HepG2 (cell line): ENCODE results near the gene PLCB2. TPM values are rescaled to one million over a fixed set of nuclear protein-coding genes. Genes with fewer than 3 reads are reported as not detected.

ENCODE experiments used
- BCL6 ChIP-seq: IDR thresholded peaks from 2 replicates; pipeline ENCODE4 v1.6.1; 2016; ENCODE audit warnings: missing genetic modification reagents, missing compliant biosample characterization
- DRAP1 ChIP-seq: IDR thresholded peaks from 2 replicates; pipeline ENCODE4 v1.6.1; 2016; ENCODE audit warnings: missing genetic modification reagents, missing compliant biosample characterization
- EP300 ChIP-seq, 3 experiments: sonication (generic) in 1 of 3; formaldehyde crosslinking in 1 of 3; IDR thresholded peaks; 2 replicates each; pipeline versions ENCODE4 v1.5.1 to v1.6.1; 2011 to 2020; ENCODE audit warnings: low read depth in 2 of 3, low read length in 2 of 3, borderline replicate concordance in 1 of 3, improper control_type of control experiment in 1 of 3, mild to moderate bottlenecking in 1 of 3, missing genetic modification reagents in 1 of 3, moderate library complexity in 1 of 3
- ESRRA ChIP-seq: sonication (generic); formaldehyde crosslinking; IDR thresholded peaks from 2 replicates; pipeline ENCODE4 v1.5.1; 2020; ENCODE audit warnings: mild to moderate bottlenecking, low read depth, missing genetic modification reagents
- FLYWCH1 ChIP-seq: sonication (generic); formaldehyde crosslinking; IDR thresholded peaks from 2 replicates; pipeline ENCODE4 v1.8.1; 2023; ENCODE audit warnings: mild to moderate bottlenecking, missing genetic modification reagents
- FOXP4 ChIP-seq: sonication (generic); formaldehyde crosslinking; IDR thresholded peaks from 2 replicates; pipeline ENCODE4 v1.4.0; 2020; ENCODE audit warnings: missing genetic modification reagents
- GLI4 ChIP-seq: sonication (generic); formaldehyde crosslinking; IDR thresholded peaks from 2 replicates; pipeline ENCODE4 v1.5.1; 2020; ENCODE audit warnings: missing genetic modification reagents, mild to moderate bottlenecking, moderate library complexity, borderline replicate concordance
- HDAC1 ChIP-seq: sonication (generic); formaldehyde crosslinking; IDR thresholded peaks from 2 replicates; pipeline ENCODE4 v1.5.1; 2020; ENCODE audit warnings: mild to moderate bottlenecking, missing genetic modification reagents
- IKZF1 ChIP-seq: fragments of 450-650 bp; IDR thresholded peaks from 2 replicates; pipeline ENCODE4 v1.7.1; 2016
- MBD4 ChIP-seq: IDR thresholded peaks from 2 replicates; pipeline ENCODE4 v1.6.1; 2012; ENCODE audit warnings: low read length, inconsistent platforms, borderline replicate concordance
- MTA3 ChIP-seq: sonication (generic); formaldehyde crosslinking; IDR thresholded peaks from 2 replicates; pipeline ENCODE4 v1.4.0; 2020; ENCODE audit warnings: missing genetic modification reagents
- SETDB1 ChIP-seq: sonication (generic); formaldehyde crosslinking; IDR thresholded peaks from 2 replicates; pipeline ENCODE4 v1.5.1; 2020; ENCODE audit warnings: missing genetic modification reagents, mild to moderate bottlenecking, borderline replicate concordance
- SMARCC2 ChIP-seq: fragments of 450-650 bp; IDR thresholded peaks from 2 replicates; pipeline ENCODE4 v1.6.1; 2017; ENCODE audit warnings: antibody characterized with exemption, mild to moderate bottlenecking
- SMC3 ChIP-seq: IDR thresholded peaks from 2 replicates; pipeline ENCODE4 v1.6.1; 2011; ENCODE audit warnings: low read length, improper control_type of control experiment
- SP1 ChIP-seq, 2 experiments: fragments of 450-650 bp in 1 of 2; sonication (generic) in 1 of 2; formaldehyde crosslinking in 1 of 2; IDR thresholded peaks; 2 replicates each; pipeline versions ENCODE4 v1.4.0 to v1.6.1; 2016 to 2020; ENCODE audit warnings: missing genetic modification reagents in 1 of 2
- TBX2 ChIP-seq: sonication (generic); formaldehyde crosslinking; IDR thresholded peaks from 2 replicates; pipeline ENCODE4 v1.5.0; 2020; ENCODE audit warnings: missing genetic modification reagents, mild to moderate bottlenecking, borderline replicate concordance
- ZBTB3 ChIP-seq: sonication (generic); formaldehyde crosslinking; IDR thresholded peaks from 2 replicates; pipeline ENCODE4 v1.4.0; 2020; ENCODE audit warnings: low read depth, mild to moderate bottlenecking, moderate library complexity, missing genetic modification reagents, borderline replicate concordance
- ZFYVE20 ChIP-seq: sonication (generic); formaldehyde crosslinking; IDR thresholded peaks from 2 replicates; pipeline ENCODE4 v1.8.0; 2023; ENCODE audit warnings: low read depth, mild to moderate bottlenecking, moderate library complexity, missing genetic modification reagents, borderline replicate concordance
- ZNF331 ChIP-seq: sonication (generic); formaldehyde crosslinking; IDR thresholded peaks from 2 replicates; pipeline ENCODE4 v1.4.0; 2020; ENCODE audit warnings: missing genetic modification reagents
- ZNF350 ChIP-seq: sonication (generic); formaldehyde crosslinking; IDR thresholded peaks from 2 replicates; pipeline ENCODE4 v1.4.0; 2020; ENCODE audit warnings: mild to moderate bottlenecking, low read depth, missing genetic modification reagents, borderline replicate concordance
- ZNF354B ChIP-seq: sonication (generic); formaldehyde crosslinking; IDR thresholded peaks from 2 replicates; pipeline ENCODE4 v1.8.0; 2022; ENCODE audit warnings: mild to moderate bottlenecking, missing genetic modification reagents
- ZNF460 ChIP-seq: sonication (generic); formaldehyde crosslinking; IDR thresholded peaks from 2 replicates; pipeline ENCODE4 v1.5.1; 2020; ENCODE audit warnings: missing genetic modification reagents, mild to moderate bottlenecking, borderline replicate concordance
- ZNF550 ChIP-seq: sonication (generic); formaldehyde crosslinking; IDR thresholded peaks from 2 replicates; pipeline ENCODE4 v1.4.0; 2020; ENCODE audit warnings: mild to moderate bottlenecking, missing genetic modification reagents, borderline replicate concordance
- ZNF563 ChIP-seq: sonication (generic); formaldehyde crosslinking; IDR thresholded peaks from 2 replicates; pipeline ENCODE4 v1.8.0; 2022; ENCODE audit warnings: mild to moderate bottlenecking, moderate library complexity, missing genetic modification reagents
- ZNF598 ChIP-seq: sonication (generic); formaldehyde crosslinking; IDR thresholded peaks from 2 replicates; pipeline ENCODE4 v1.5.1; 2020; ENCODE audit warnings: mild to moderate bottlenecking, missing genetic modification reagents, borderline replicate concordance
- ZSCAN20 ChIP-seq: sonication (generic); formaldehyde crosslinking; IDR thresholded peaks from 2 replicates; pipeline ENCODE4 v1.4.0; 2020; ENCODE audit warnings: missing genetic modification reagents, mild to moderate bottlenecking, borderline replicate concordance
- polyA plus RNA-seq, 8 experiments: library from polyadenylated mRNA; depleted of rRNA in 3 of 8; stranded (reverse) in 7 of 8; unstranded in 1 of 8; fragments of >200 nt; fragmentation: Illumina TruSeq in 4 of 8; extraction: Trizol in 4 of 8; gene quantifications; 2 replicates each; pipeline versions ENCODE4 v1.2.1 to v1.2.3, GENCODE V29; 2011 to 2016; ENCODE audit warnings: low read depth in 4 of 8, missing spikeins in 1 of 8, mixed read lengths in 1 of 8; ENCODE audit not compliant: insufficient read depth in 1 of 8
- total RNA-seq, 5 experiments: library from RNA; depleted of rRNA; stranded (reverse); fragments of >200 nt; fragmentation: Illumina TruSeq; extraction: Trizol; gene quantifications; 2 replicates each; pipeline ENCODE4 v1.2.3, GENCODE V29; 2016; ENCODE audit warnings: low read depth in 1 of 5
- TF ChIP-seq, protein P1 (sequence below): IDR thresholded peaks from 2 replicates; pipeline ENCODE4 v1.6.1; 2016; ENCODE audit warnings: mild to moderate bottlenecking

Gene PLCB2
- total and polyA plus RNA-seq, 2 of the 13 experiments (the other 11 are each of a cell fraction or from before 2014, with no cell fraction given) = 0.11 TPM; not detected in 1

DNA sequence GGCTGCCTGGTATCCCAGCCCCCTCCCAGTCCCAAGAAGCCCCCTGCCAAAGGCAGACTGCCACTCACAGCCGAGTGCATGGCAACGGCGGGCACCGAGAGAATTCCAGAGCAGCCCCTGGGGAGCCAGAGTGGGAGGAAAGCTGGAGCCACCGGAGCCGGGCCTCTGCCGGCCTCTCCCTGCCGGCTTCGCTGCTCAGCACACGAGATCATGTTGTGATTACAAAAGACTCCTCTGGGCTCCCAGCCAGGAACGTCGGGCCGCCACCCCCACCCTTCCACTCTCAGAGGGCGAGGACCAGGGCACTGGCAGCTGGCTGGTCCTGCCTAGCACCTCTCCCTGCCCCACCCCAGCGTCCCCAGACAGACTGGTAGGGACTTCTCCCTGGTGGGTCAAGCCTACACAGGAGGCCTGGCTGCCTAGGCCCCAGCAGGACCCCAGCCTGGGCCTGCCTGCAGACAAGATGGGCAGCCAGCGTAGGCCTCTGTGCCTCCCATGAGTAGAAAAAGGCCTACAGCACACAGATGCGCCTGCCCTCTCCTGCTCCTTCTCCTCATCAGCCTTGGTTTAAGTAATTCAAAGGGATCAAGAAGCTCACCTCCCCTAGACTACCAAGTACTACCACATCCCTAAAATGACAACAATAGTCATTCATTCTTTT, 33.1 kb upstream of the PLCB2 start, which contains the start of gene CCDC9B (continued):
- TF ChIP-seq SMC3 = no peak
- no peak; the same call in 1 of the 2 replicates for TF ChIP-seq ZNF350 (CRISPR knock-in tag)
- no peak for TF ChIP-seq MTA3
- TF ChIP-seq ZNF598 (CRISPR knock-in tag) = 0 out of 2 replicates have a peak, but pooled peaks have one; percentile 5
- TF ChIP-seq IKZF1 = no peak
- TF ChIP-seq DRAP1 (CRISPR knock-in tag) = no peak
- TF ChIP-seq BCL6 (CRISPR knock-in tag) = peak; percentile 50; the same call in 1 of the 2 replicates
- no peak; the same call in 1 of the 2 replicates for TF ChIP-seq TBX2 (CRISPR knock-in tag)
- 0 out of 2 replicates have a peak, but pooled peaks have one; percentile 21 for TF ChIP-seq ZNF331 (CRISPR knock-in tag)
- no peak for TF ChIP-seq ZNF354B
- no peak for TF ChIP-seq FLYWCH1 (CRISPR knock-in tag)
- no peak for TF ChIP-seq EP300 (IDR thresholded peaks at IDR 0.05; ENCODE audit: low read depth in 2 of 2, low read length in 2 of 2)
- peak; percentile 18; the same call in 1 of the 2 replicates for TF ChIP-seq EP300 (CRISPR knock-in tag; IDR thresholded peaks at IDR 0.05; ENCODE audit: borderline replicate concordance)
- no peak for TF ChIP-seq GLI4 (CRISPR knock-in tag)
- TF ChIP-seq FOXP4 (CRISPR knock-in tag) = 0 out of 2 replicates have a peak, but pooled peaks have one; percentile 19
- TF ChIP-seq ZNF563 (CRISPR knock-in tag) = no peak
- TF ChIP-seq SMARCC2 = no peak
- no peak for TF ChIP-seq ZNF550
- no peak for TF ChIP-seq ZBTB3 (CRISPR knock-in tag)
- peak; percentile 34; the same call in 1 of the 2 replicates for TF ChIP-seq ZNF460 (CRISPR knock-in tag)
- TF ChIP-seq MBD4 = no peak
- no peak for TF ChIP-seq SP1 (IDR thresholded peaks at IDR 0.05)
- TF ChIP-seq SP1 (CRISPR knock-in tag; IDR thresholded peaks at IDR 0.05) = no peak
- TF ChIP-seq HDAC1 (CRISPR knock-in tag) = no peak
- TF ChIP-seq ESRRA = no peak
- no peak for TF ChIP-seq SETDB1 (CRISPR knock-in tag)
- TF ChIP-seq ZFYVE20 (CRISPR knock-in tag) = no peak
- no peak for TF ChIP-seq ZSCAN20 (CRISPR knock-in tag)
- TF ChIP-seq, protein P1, sequence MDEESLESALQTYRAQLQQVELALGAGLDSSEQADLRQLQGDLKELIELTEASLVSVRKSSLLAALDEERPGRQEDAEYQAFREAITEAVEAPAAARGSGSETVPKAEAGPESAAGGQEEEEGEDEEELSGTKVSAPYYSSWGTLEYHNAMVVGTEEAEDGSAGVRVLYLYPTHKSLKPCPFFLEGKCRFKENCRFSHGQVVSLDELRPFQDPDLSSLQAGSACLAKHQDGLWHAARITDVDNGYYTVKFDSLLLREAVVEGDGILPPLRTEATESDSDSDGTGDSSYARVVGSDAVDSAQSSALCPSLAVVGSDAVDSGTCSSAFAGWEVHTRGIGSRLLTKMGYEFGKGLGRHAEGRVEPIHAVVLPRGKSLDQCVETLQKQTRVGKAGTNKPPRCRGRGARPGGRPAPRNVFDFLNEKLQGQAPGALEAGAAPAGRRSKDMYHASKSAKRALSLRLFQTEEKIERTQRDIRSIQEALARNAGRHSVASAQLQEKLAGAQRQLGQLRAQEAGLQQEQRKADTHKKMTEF = peak; percentile 62; the same call in 1 of the 2 replicates
